H9 (cell line): ENCODE data around the gene LHX4. TPM values are rescaled to one million over a fixed set of nuclear protein-coding genes. Genes with fewer than 3 reads are reported as not detected.
A peak's percentile ranks its signal among the peaks of the same experiment; 100 is the strongest.

Experiments used
- DNase-seq: peaks from one replicate; pipeline ENCODE4 v3.0.0-alpha.2; 2017
- H2AFZ ChIP-seq: one replicate; pipeline ENCODE4 v1.6.1; 2013; ENCODE audit warnings: mild to moderate bottlenecking, low read length, control low read depth, moderate library complexity
- H2AK5ac ChIP-seq: 2 replicates; pipeline ENCODE4 v1.6.1; 2013; ENCODE audit warnings: low read length, control low read depth, mixed read lengths; ENCODE audit not compliant: insufficient read length
- H2BK120ac ChIP-seq: one replicate; pipeline ENCODE4 v1.6.1; 2013; ENCODE audit warnings: low read depth, mild to moderate bottlenecking, low read length, control low read depth, inconsistent platforms; ENCODE audit not compliant: poor library complexity, severe bottlenecking
- H2BK12ac ChIP-seq: 2 replicates; pipeline ENCODE4 v1.6.1; 2013; ENCODE audit warnings: low read length, control low read depth, mixed read lengths, low read depth; ENCODE audit not compliant: insufficient read length
- H2BK15ac ChIP-seq: 2 replicates; pipeline ENCODE4 v1.6.1; 2013; ENCODE audit warnings: low read depth, low read length, control low read depth
- H2BK20ac ChIP-seq: one replicate; pipeline ENCODE4 v1.6.1; 2013; ENCODE audit warnings: low read depth, mild to moderate bottlenecking, low read length, control low read depth, inconsistent platforms; ENCODE audit not compliant: poor library complexity, severe bottlenecking
- H2BK5ac ChIP-seq: 2 replicates; pipeline ENCODE4 v1.6.1; 2013; ENCODE audit warnings: low read length, control low read depth, mixed read lengths; ENCODE audit not compliant: insufficient read length
- H3K14ac ChIP-seq: 2 replicates; pipeline ENCODE4 v1.6.1; 2013; ENCODE audit warnings: low read length, control low read depth; ENCODE audit not compliant: insufficient read depth
- H3K18ac ChIP-seq: 2 replicates; pipeline ENCODE4 v1.6.1; 2013; ENCODE audit warnings: low read depth, mild to moderate bottlenecking, mixed read lengths, low read length, control low read depth; ENCODE audit not compliant: insufficient read length
- H3K23ac ChIP-seq: 2 replicates; pipeline ENCODE4 v1.6.1; 2013; ENCODE audit warnings: low read length, control low read depth, mixed read lengths, low read depth; ENCODE audit not compliant: insufficient read length
- H3K23me2 ChIP-seq: 2 replicates; pipeline ENCODE4 v1.6.1; 2013; ENCODE audit warnings: low read depth, mild to moderate bottlenecking, mixed read lengths, low read length, control low read depth; ENCODE audit not compliant: insufficient read length, poor library complexity, severe bottlenecking
- H3K27ac ChIP-seq: 2 replicates; pipeline ENCODE4 v1.5.1; 2013; ENCODE audit warnings: low read length, control low read depth, mixed read lengths, low read depth; ENCODE audit not compliant: insufficient read length
- H3K27me3 ChIP-seq: 2 replicates; pipeline ENCODE4 v1.6.1; 2013; ENCODE audit warnings: low read length, control low read depth, inconsistent platforms; ENCODE audit not compliant: insufficient read depth
- H3K4ac ChIP-seq: 2 replicates; pipeline ENCODE4 v1.6.1; 2013; ENCODE audit warnings: low read depth, mild to moderate bottlenecking, control low read depth, inconsistent platforms, low read length, moderate library complexity
- H3K4me1 ChIP-seq: 2 replicates; pipeline ENCODE4 v1.6.1; 2013; ENCODE audit warnings: low read length, control low read depth, inconsistent platforms; ENCODE audit not compliant: insufficient read depth
- H3K4me2 ChIP-seq: 2 replicates; pipeline ENCODE4 v1.6.1; 2013; ENCODE audit warnings: low read length, control low read depth, mixed read lengths; ENCODE audit not compliant: insufficient read length, insufficient read depth
- H3K56ac ChIP-seq: 2 replicates; pipeline ENCODE4 v1.6.1; 2013; ENCODE audit warnings: low read depth, mild to moderate bottlenecking, mixed read lengths, low read length, control low read depth; ENCODE audit not compliant: insufficient read length
- H3K79me1 ChIP-seq: 2 replicates; pipeline ENCODE4 v1.6.1; 2013; ENCODE audit warnings: low read depth, mild to moderate bottlenecking, moderate library complexity, low read length, control low read depth, inconsistent platforms; ENCODE audit not compliant: insufficient read depth, poor library complexity, severe bottlenecking
- H3K79me2 ChIP-seq: 2 replicates; pipeline ENCODE4 v1.6.1; 2013; ENCODE audit warnings: low read length, control low read depth, inconsistent platforms; ENCODE audit not compliant: insufficient read depth
- H3K9ac ChIP-seq: 2 replicates; pipeline ENCODE4 v1.6.1; 2013; ENCODE audit warnings: low read length, control low read depth, mixed read lengths; ENCODE audit not compliant: insufficient read length; ENCODE audit errors: extremely low read depth
- H3K9me3 ChIP-seq: one replicate; pipeline ENCODE4 v1.6.1; 2013; ENCODE audit warnings: low read depth, low read length, inconsistent platforms; ENCODE audit not compliant: control insufficient read depth
- H3T11ph ChIP-seq: one replicate; pipeline ENCODE4 v1.6.1; 2013; ENCODE audit warnings: mild to moderate bottlenecking, low read length, control low read depth, inconsistent platforms
- H4K20me1 ChIP-seq: one replicate; pipeline ENCODE4 v1.6.1; 2013; ENCODE audit not compliant: control insufficient read depth, insufficient read length, insufficient read depth
- H4K5ac ChIP-seq: 2 replicates; pipeline ENCODE4 v1.6.1; 2013; ENCODE audit warnings: low read depth, mild to moderate bottlenecking, mixed read lengths, low read length, control low read depth; ENCODE audit not compliant: insufficient read length
- H4K8ac ChIP-seq: replicated peaks from 2 replicates; pipeline ENCODE4 v1.6.1; 2013; ENCODE audit warnings: low read length, control low read depth, mixed read lengths, low read depth; ENCODE audit not compliant: insufficient read length
- H4K91ac ChIP-seq: 2 replicates; pipeline ENCODE4 v1.6.1; 2013; ENCODE audit warnings: low read depth, mild to moderate bottlenecking, moderate library complexity, mixed read lengths, low read length, control low read depth; ENCODE audit not compliant: insufficient read length
- H3K27ac Mint-ChIP-seq, 3 experiments: 2 replicates in 2 of 3; 3 replicates in 1 of 3; pipeline ENCODE4 v1.8.0; 2020 to 2021; ENCODE audit warnings: mixed read lengths in 3 of 3, mild to moderate bottlenecking in 1 of 3, moderate library complexity in 1 of 3
- H3K27me3 Mint-ChIP-seq: 2 replicates; pipeline ENCODE4 v1.8.0; 2021; ENCODE audit warnings: low read depth, mild to moderate bottlenecking, moderate library complexity, mixed read lengths
- H3K36me3 Mint-ChIP-seq, 3 experiments: 2 replicates in 2 of 3; 3 replicates in 1 of 3; pipeline ENCODE4 v1.8.0; 2020 to 2021; ENCODE audit warnings: low read depth in 3 of 3, mixed read lengths in 3 of 3; ENCODE audit not compliant: insufficient read depth in 1 of 3
- H3K4me1 Mint-ChIP-seq, 2 experiments: 2 replicates each; pipeline ENCODE4 v1.8.0; 2020; ENCODE audit warnings: mixed read lengths in 2 of 2
- H3K4me3 Mint-ChIP-seq, 2 experiments: 2 replicates in 1 of 2; 3 replicates in 1 of 2; pipeline ENCODE4 v1.8.0; 2020 to 2021; ENCODE audit warnings: mild to moderate bottlenecking in 2 of 2, mixed read lengths in 2 of 2, moderate library complexity in 1 of 2
- H3K9me3 Mint-ChIP-seq, 2 experiments: 2 replicates in 1 of 2; 3 replicates in 1 of 2; pipeline ENCODE4 v1.8.0; 2020; ENCODE audit warnings: mild to moderate bottlenecking in 2 of 2, mixed read lengths in 2 of 2, moderate library complexity in 1 of 2
- WGBS: extraction: QIAGEN DNeasy Blood & Tissue Kit; methylation state at CpG from one replicate; pipeline ENCODE4 v1.1.7; 2013; ENCODE audit warnings: missing lambda C conversion rate, low lambda C conversion rate, mixed read lengths; ENCODE audit not compliant: insufficient read length; ENCODE audit errors: extremely low coverage; 5-methylcytosine and 5-hydroxymethylcytosine counted together
- total RNA-seq: library from RNA; stranded (reverse); gene quantifications from 2 replicates; pipeline ENCODE4 v1.2.1, GENCODE V29; 2021
- TF ChIP-seq, protein P1 (sequence below): fragments of 200-600 bp; sonication (generic); conservative IDR thresholded peaks from 3 replicates; pipeline ENCODE4 v1.8.0; 2021; ENCODE audit warnings: antibody characterized with exemption, mild to moderate bottlenecking

Gene LHX4
- total RNA-seq, 1 experiment from 2014 or later: 1.9 TPM

DNA sequence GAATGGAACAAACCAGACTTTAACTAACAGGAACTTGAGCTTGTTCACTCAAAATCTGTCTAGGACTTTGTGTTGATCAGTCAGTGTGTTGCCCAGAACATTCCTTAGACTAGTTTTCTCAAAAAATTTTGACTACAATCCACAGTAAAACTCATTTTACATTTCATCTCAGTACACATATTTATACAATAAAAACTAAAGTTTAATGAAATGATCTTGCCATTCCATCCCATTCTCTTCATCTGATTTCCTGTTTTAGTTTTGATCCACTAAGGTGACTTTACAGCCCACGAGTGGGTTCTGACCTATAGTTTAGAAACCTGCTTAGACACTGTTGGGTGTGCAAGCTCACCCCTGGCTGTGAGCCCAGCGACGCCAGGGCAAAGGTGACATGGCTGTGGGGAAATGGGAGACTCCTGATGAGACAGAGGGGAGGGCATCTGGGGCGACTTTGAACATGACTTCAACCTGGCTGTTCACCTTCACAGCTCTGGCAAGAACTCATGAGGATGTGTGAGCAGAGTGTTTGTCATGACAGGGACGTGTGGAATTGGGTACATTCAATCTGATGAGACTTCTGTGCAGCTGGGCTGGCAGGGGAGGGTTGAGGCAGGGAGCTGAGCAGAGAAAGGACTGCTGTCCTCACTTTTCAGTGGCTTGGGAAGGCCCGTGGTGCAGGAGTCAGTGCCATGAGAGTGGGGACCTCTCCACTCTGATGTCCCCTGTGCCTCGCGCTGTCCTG is 40.6 kb downstream of the LHX4 start:
- peak overlapping the region in 1 of 2 experiments; percentile 33; a peak in 1 of 5 replicates for H3K4me3 Mint-ChIP-seq
- H2BK15ac ChIP-seq: no peak overlapping the region
- no peak overlapping the region for H4K5ac ChIP-seq
- H3K23ac ChIP-seq: no peak overlapping the region
- no peak overlapping the region for H3K27ac ChIP-seq
- H3K56ac ChIP-seq: no peak overlapping the region
- no peak overlapping the region for H2AFZ ChIP-seq
- H3K9ac ChIP-seq: no peak overlapping the region
- no peak overlapping the region for H3T11ph ChIP-seq
- H4K8ac ChIP-seq: no peak overlapping the region
- no peak for DNase-seq
- H3K18ac ChIP-seq: no peak overlapping the region
- peaks cover 0 to 3% of the 10 kb centered on the region in 2 experiments; a peak in 1 of 5 replicates for H3K9me3 Mint-ChIP-seq
- H3K79me2 ChIP-seq: no peaks in the 10 kb centered on the region
- H3K9me3 ChIP-seq: no peaks in the 10 kb centered on the region
- H4K91ac ChIP-seq: no peak overlapping the region
- peaks cover 8% of the 10 kb centered on the region; the same call in 1 of the 2 replicates for H3K4me1 ChIP-seq
- no peaks in the 10 kb centered on the region for H3K79me1 ChIP-seq
- H3K4me2 ChIP-seq: no peak overlapping the region
- H3K27me3 Mint-ChIP-seq: peaks cover 2% of the 10 kb centered on the region
- peak overlapping the region; percentile 59 to 94 (median 74) for H3K27ac Mint-ChIP-seq
- H2BK5ac ChIP-seq: no peak overlapping the region
- no CpG with 5 or more reads among the region's 8 CpGs for WGBS
- peaks cover 47 to 59% of the 10 kb centered on the region in 2 experiments for H3K4me1 Mint-ChIP-seq
- no peak overlapping the region for H2BK120ac ChIP-seq
- H2BK12ac ChIP-seq: no peak overlapping the region
- no peak overlapping the region for H3K4ac ChIP-seq
- H3K23me2 ChIP-seq: no peaks in the 10 kb centered on the region
- no peak overlapping the region for H2AK5ac ChIP-seq
- H4K20me1 ChIP-seq: no peaks in the 10 kb centered on the region
- no peak overlapping the region for H3K14ac ChIP-seq
- H3K27me3 ChIP-seq: no peaks in the 10 kb centered on the region
- peaks cover 26 to 33% (median 30%) of the 10 kb centered on the region in 3 experiments for H3K36me3 Mint-ChIP-seq
- no peak overlapping the region for H2BK20ac ChIP-seq
- TF ChIP-seq, protein P1, sequence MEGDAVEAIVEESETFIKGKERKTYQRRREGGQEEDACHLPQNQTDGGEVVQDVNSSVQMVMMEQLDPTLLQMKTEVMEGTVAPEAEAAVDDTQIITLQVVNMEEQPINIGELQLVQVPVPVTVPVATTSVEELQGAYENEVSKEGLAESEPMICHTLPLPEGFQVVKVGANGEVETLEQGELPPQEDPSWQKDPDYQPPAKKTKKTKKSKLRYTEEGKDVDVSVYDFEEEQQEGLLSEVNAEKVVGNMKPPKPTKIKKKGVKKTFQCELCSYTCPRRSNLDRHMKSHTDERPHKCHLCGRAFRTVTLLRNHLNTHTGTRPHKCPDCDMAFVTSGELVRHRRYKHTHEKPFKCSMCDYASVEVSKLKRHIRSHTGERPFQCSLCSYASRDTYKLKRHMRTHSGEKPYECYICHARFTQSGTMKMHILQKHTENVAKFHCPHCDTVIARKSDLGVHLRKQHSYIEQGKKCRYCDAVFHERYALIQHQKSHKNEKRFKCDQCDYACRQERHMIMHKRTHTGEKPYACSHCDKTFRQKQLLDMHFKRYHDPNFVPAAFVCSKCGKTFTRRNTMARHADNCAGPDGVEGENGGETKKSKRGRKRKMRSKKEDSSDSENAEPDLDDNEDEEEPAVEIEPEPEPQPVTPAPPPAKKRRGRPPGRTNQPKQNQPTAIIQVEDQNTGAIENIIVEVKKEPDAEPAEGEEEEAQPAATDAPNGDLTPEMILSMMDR: no peak
